Keratinocyte (primary cell): ENCODE measurements around the gene ELK3. TPM values are rescaled to one million over a fixed set of nuclear protein-coding genes. Genes with fewer than 3 reads are reported as not detected.

Source experiments
- DNase-seq: peaks from one replicate; pipeline ENCODE4 v3.0.0-alpha.2; 2011; ENCODE audit warnings: low read depth, missing footprints, low spot score
- FAIRE-seq: peaks from 2 replicates; lab custom pipeline; 2011; peaks lifted over from hg19 to GRCh38; lab: Jason Lieb, UNC
- H2AFZ ChIP-seq: 2 replicates; pipeline ENCODE4 v1.6.0; 2012; ENCODE audit warnings: low read length, control low read depth, inconsistent platforms; ENCODE audit not compliant: control insufficient read depth
- H3K27ac ChIP-seq: 2 replicates; pipeline ENCODE4 v1.5.1; 2011; ENCODE audit warnings: low read length; ENCODE audit not compliant: control insufficient read depth, insufficient read depth
- H3K27me3 ChIP-seq: 3 replicates; pipeline ENCODE4 v1.6.0; 2011; ENCODE audit warnings: low read length; ENCODE audit not compliant: control insufficient read depth, insufficient read depth; ENCODE audit errors: extremely low read depth
- H3K36me3 ChIP-seq, 2 experiments: 2 replicates in 1 of 2; 3 replicates in 1 of 2; pipeline ENCODE4 v1.5.1; 2011; ENCODE audit warnings: low read length in 2 of 2, mild to moderate bottlenecking in 1 of 2; ENCODE audit not compliant: control insufficient read depth in 2 of 2, insufficient read depth in 2 of 2; ENCODE audit errors: extremely low read depth in 1 of 2
- H3K4me1 ChIP-seq: 3 replicates; pipeline ENCODE4 v1.5.1; 2011; ENCODE audit warnings: low read length; ENCODE audit not compliant: control insufficient read depth, insufficient read depth; ENCODE audit errors: extremely low read depth
- H3K4me2 ChIP-seq: 3 replicates; pipeline ENCODE4 v1.6.0; 2011; ENCODE audit warnings: low read depth, low read length; ENCODE audit not compliant: control insufficient read depth, insufficient read depth; ENCODE audit errors: extremely low read depth
- H3K4me3 ChIP-seq, 3 experiments: fragments of 200-600 bp in 1 of 3; sonication (generic) in 1 of 3; 2 replicates in 2 of 3; 3 replicates in 1 of 3; pipeline ENCODE4 v1.5.1; 2011 to 2016; ENCODE audit warnings: low read length in 3 of 3, mild to moderate bottlenecking in 3 of 3, control low read depth in 2 of 3, inconsistent platforms in 1 of 3, low read depth in 1 of 3, mixed read lengths in 1 of 3, mixed run types in 1 of 3, moderate library complexity in 1 of 3; ENCODE audit not compliant: control insufficient read depth in 2 of 3, insufficient read depth in 2 of 3; ENCODE audit errors: extremely low read depth in 1 of 3
- H3K79me2 ChIP-seq: 2 replicates; pipeline ENCODE4 v1.6.0; 2012; ENCODE audit warnings: low read length; ENCODE audit not compliant: control insufficient read depth, insufficient read depth
- H3K9ac ChIP-seq: 3 replicates; pipeline ENCODE4 v1.6.0; 2011; ENCODE audit warnings: low read length; ENCODE audit not compliant: control insufficient read depth, insufficient read depth; ENCODE audit errors: extremely low read depth
- H3K9me1 ChIP-seq: 3 replicates; pipeline ENCODE4 v1.6.0; 2011; ENCODE audit warnings: low read length; ENCODE audit not compliant: control insufficient read depth, insufficient read depth; ENCODE audit errors: extremely low read depth
- H3K9me3 ChIP-seq: 2 replicates; pipeline ENCODE4 v1.5.1; 2012; ENCODE audit warnings: low read depth, low read length; ENCODE audit not compliant: control insufficient read depth
- H4K20me1 ChIP-seq: 3 replicates; pipeline ENCODE4 v1.6.0; 2011; ENCODE audit warnings: low read length; ENCODE audit not compliant: control insufficient read depth, insufficient read depth; ENCODE audit errors: extremely low read depth
- EZH2 ChIP-seq: IDR thresholded peaks from one replicate; pipeline ENCODE4 v1.6.1; 2012; ENCODE audit warnings: inconsistent platforms, mild to moderate bottlenecking, low read length, moderate library complexity
- dilution Hi-C: fragments of 300-500 bp; cut with MboI; formaldehyde crosslinking; loops from one replicate; pipeline ENCODE4 v1.7.0; 2020; ENCODE audit warnings: low sequenced_read_pairs; ENCODE audit not compliant: extremely low pct_ligation_motif_present
- polyA plus RNA-seq, 5 experiments: library from polyadenylated mRNA; depleted of rRNA in 3 of 5; stranded (reverse) in 3 of 5; stranded (forward) in 1 of 5; unstranded in 1 of 5; fragments of >200 nt; gene quantifications; 1 replicate in 1 of 5; 2 replicates in 3 of 5; 3 replicates in 1 of 5; pipeline versions ENCODE4 v1.2.1 to v1.2.3, GENCODE V29; 2011 to 2012; ENCODE audit warnings: missing spikeins in 2 of 5, low read depth in 1 of 5, low replicate concordance in 1 of 5
- TF ChIP-seq, protein P1 (sequence below), 3 experiments: IDR thresholded peaks in 1 of 3; conservative IDR thresholded peaks in 1 of 3; optimal IDR thresholded peaks in 1 of 3; 2 replicates in 2 of 3; 3 replicates in 1 of 3; pipeline versions ENCODE3 to v1.5.1; 2011; ENCODE audit warnings: low read length in 3 of 3, mild to moderate bottlenecking in 3 of 3, moderate library complexity in 2 of 3, control low read depth in 1 of 3, inconsistent platforms in 1 of 3; ENCODE audit not compliant: insufficient read depth in 2 of 3; ENCODE audit errors: extremely low read depth in 1 of 3

Gene ELK3
- polyA plus RNA-seq, 1 donor (not counting 4 experiments of a cell fraction or from before 2014, with no cell fraction given) = 28.2 TPM

DNA sequence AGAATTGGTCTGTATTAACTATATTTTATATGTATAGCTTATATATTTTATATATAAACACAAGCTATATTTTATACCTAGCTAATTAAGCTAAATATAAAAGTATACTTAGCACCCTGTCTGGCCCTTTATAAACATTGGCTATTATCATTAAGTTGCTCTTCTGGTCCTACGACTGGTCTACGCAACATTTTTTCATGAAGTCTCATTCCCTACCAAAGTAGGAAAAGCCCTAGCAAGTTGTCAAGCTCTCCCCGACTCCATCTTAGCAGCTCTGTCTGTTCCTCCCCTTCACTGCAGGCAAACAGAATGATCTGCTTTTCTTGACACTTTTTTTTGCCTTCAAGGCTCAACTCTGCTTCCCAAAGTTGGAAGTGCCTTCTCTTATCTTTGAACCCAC lies 36.7 kb upstream of the ELK3 start:
- Histone ChIP-seq H3K27me3 (no peaks in the 10 kb centered on the region), H3K4me3 (no peak overlapping the region), H2AFZ (no peak overlapping the region), H3K36me3 (no peaks in the 10 kb centered on the region), H3K9me3 (no peaks in the 10 kb centered on the region), H3K4me2 (no peak overlapping the region), H3K4me1 (peaks cover 4% of the 10 kb centered on the region), H3K79me2 (no peaks in the 10 kb centered on the region), H4K20me1 (no peaks in the 10 kb centered on the region), H3K9me1 (no peaks in the 10 kb centered on the region), H3K27ac (no peak overlapping the region), H3K9ac (no peak overlapping the region)
- FAIRE-seq (no peak), DNase-seq (no peak)
- dilution Hi-C loops = no loop called here
- TF ChIP-seq EZH2 = no peak
- TF ChIP-seq, protein P1, sequence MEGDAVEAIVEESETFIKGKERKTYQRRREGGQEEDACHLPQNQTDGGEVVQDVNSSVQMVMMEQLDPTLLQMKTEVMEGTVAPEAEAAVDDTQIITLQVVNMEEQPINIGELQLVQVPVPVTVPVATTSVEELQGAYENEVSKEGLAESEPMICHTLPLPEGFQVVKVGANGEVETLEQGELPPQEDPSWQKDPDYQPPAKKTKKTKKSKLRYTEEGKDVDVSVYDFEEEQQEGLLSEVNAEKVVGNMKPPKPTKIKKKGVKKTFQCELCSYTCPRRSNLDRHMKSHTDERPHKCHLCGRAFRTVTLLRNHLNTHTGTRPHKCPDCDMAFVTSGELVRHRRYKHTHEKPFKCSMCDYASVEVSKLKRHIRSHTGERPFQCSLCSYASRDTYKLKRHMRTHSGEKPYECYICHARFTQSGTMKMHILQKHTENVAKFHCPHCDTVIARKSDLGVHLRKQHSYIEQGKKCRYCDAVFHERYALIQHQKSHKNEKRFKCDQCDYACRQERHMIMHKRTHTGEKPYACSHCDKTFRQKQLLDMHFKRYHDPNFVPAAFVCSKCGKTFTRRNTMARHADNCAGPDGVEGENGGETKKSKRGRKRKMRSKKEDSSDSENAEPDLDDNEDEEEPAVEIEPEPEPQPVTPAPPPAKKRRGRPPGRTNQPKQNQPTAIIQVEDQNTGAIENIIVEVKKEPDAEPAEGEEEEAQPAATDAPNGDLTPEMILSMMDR (optimal IDR thresholded peaks at IDR 0.05 in 1 of 3, IDR thresholded peaks at IDR 0.05 in 1 of 3, conservative IDR thresholded peaks at IDR 0.05 in 1 of 3; ENCODE audit: extremely low read depth in 1 of 3, insufficient read depth in 2 of 3, low read length in 3 of 3) = no peak

DNA sequence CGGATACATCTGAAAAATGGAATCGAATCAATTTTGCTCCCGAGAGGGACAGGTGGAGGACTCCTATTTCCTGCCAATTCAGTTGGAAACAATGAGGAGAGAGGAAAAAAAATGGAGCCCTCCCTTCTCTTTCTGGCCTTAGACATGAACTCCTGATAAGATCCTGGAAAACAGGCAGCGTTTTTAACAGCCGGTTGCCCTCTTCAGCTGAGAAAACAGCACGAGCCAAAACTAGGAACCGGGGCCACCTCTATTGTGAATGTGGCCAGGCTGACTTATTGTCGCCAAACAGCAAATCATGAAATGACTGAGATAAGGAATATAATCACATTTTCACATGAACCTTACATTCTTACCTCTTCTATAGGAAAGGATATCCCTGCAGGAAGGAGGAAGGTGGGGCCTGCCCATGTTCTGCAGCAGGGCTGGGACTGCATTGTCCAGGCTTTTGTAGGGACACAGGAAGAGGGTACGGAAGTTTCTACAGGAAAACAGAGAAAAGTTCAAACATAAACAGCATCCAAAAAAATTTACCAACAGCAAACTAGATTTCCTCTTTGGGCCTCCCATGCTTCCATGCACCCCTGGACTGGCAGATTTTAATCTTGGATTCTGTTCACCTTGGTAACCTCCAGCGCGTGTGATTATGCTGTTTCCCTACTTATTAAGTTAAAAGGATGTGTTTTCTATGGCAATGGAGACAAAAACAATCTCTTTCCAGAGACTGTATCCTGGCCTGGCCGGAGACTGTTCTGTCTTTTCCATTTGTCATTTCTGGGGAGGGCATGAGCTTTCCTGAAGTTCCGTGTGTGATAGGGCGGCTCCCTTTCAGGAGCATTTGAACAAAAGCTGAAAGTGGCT lies 29.0 kb upstream of the ELK3 start:
- Histone ChIP-seq H2AFZ (no peak overlapping the region), H4K20me1 (no peaks in the 10 kb centered on the region), H3K9ac (no peak overlapping the region), H3K27ac (no peak overlapping the region), H3K9me3 (no peaks in the 10 kb centered on the region), H3K4me3 (no peak overlapping the region), H3K27me3 (no peaks in the 10 kb centered on the region), H3K79me2 (no peaks in the 10 kb centered on the region), H3K9me1 (no peaks in the 10 kb centered on the region), H3K4me1 (no peaks in the 10 kb centered on the region), H3K36me3 (no peaks in the 10 kb centered on the region), H3K4me2 (no peak overlapping the region)
- no peak for DNase-seq
- dilution Hi-C loops = no loop called here
- no peak for TF ChIP-seq EZH2
- TF ChIP-seq, protein P1 (optimal IDR thresholded peaks at IDR 0.05 in 1 of 3, IDR thresholded peaks at IDR 0.05 in 1 of 3, conservative IDR thresholded peaks at IDR 0.05 in 1 of 3; ENCODE audit: extremely low read depth in 1 of 3, insufficient read depth in 2 of 3, low read length in 3 of 3) = no peak
- FAIRE-seq = no peak
